Fibroblast of lung (primary cell): ENCODE data around the gene PLEKHA8. TPM values are rescaled to one million over a fixed set of nuclear protein-coding genes. Genes with fewer than 3 reads are reported as not detected.

Experiments
- DNase-seq, 2 donors: peaks; one replicate each; pipeline versions ENCODE4 v3.0.0 to v3.0.0-alpha.2; 2010; ENCODE audit warnings: low read depth in 2 of 2
- H2AFZ ChIP-seq: 2 replicates; pipeline ENCODE4 v1.5.1; 2012; ENCODE audit warnings: low read length, control low read depth, inconsistent platforms
- H3K27ac ChIP-seq: 2 replicates; pipeline ENCODE4 v1.5.1; 2011; ENCODE audit warnings: low read length, control low read depth; ENCODE audit not compliant: insufficient read depth
- H3K27me3 ChIP-seq: 2 replicates; pipeline ENCODE4 v1.5.1; 2011; ENCODE audit warnings: mild to moderate bottlenecking, low read length; ENCODE audit not compliant: control insufficient read depth, insufficient read depth
- H3K36me3 ChIP-seq: 2 replicates; pipeline ENCODE4 v1.5.1; 2011; ENCODE audit warnings: low read length; ENCODE audit not compliant: control insufficient read depth, insufficient read depth
- H3K4me1 ChIP-seq: 2 replicates; pipeline ENCODE4 v1.5.1; 2011; ENCODE audit warnings: low read length; ENCODE audit not compliant: control insufficient read depth, insufficient read depth; ENCODE audit errors: extremely low read depth
- H3K4me2 ChIP-seq: 2 replicates; pipeline ENCODE4 v1.5.1; 2011; ENCODE audit warnings: low read length, control low read depth; ENCODE audit not compliant: insufficient read depth; ENCODE audit errors: extremely low read depth
- H3K4me3 ChIP-seq, 4 experiments: fragments of 200-600 bp in 1 of 4; sonication (generic) in 1 of 4; replicated peaks in 1 of 4; 2 replicates each; pipeline ENCODE4 v1.5.1; 2011 to 2016; ENCODE audit warnings: low read length in 4 of 4, low read depth in 3 of 4, mild to moderate bottlenecking in 3 of 4, control low read depth in 2 of 4, inconsistent platforms in 1 of 4, mixed read lengths in 1 of 4; ENCODE audit not compliant: insufficient read depth in 1 of 4; ENCODE audit errors: control extremely low read depth in 1 of 4
- H3K79me2 ChIP-seq: 2 replicates; pipeline ENCODE4 v1.5.1; 2012; ENCODE audit warnings: mild to moderate bottlenecking, low read length, inconsistent platforms; ENCODE audit not compliant: control insufficient read depth, insufficient read depth
- H3K9ac ChIP-seq: 2 replicates; pipeline ENCODE4 v1.5.1; 2011; ENCODE audit warnings: mild to moderate bottlenecking, low read length, control low read depth; ENCODE audit not compliant: insufficient read depth
- H3K9me3 ChIP-seq: 2 replicates; pipeline ENCODE4 v1.5.1; 2012; ENCODE audit warnings: low read depth, low read length; ENCODE audit not compliant: control insufficient read depth, insufficient read depth
- H4K20me1 ChIP-seq: 2 replicates; pipeline ENCODE4 v1.5.1; 2011; ENCODE audit warnings: low read length; ENCODE audit not compliant: control insufficient read depth, insufficient read depth; ENCODE audit errors: extremely low read depth
- CTCF ChIP-seq, 2 donors: IDR thresholded peaks in 1 of 2; conservative IDR thresholded peaks in 1 of 2; 1 replicate in 1 of 2; 2 replicates in 1 of 2; pipeline ENCODE4 v1.5.1; 2011 to 2012; ENCODE audit warnings: low read length in 2 of 2, control low read depth in 1 of 2, inconsistent platforms in 1 of 2, low read depth in 1 of 2, mild to moderate bottlenecking in 1 of 2
- EZH2 ChIP-seq: IDR thresholded peaks from 2 replicates; pipeline ENCODE4 v1.5.1; 2012; ENCODE audit warnings: low read length, control low read depth, mild to moderate bottlenecking; ENCODE audit errors: missing control alignments
- polyA plus RNA-seq, 2 donors: library from polyadenylated mRNA; depleted of rRNA in 1 of 2; stranded (reverse) in 1 of 2; unstranded in 1 of 2; fragments of >200 nt; gene quantifications; 2 replicates each; pipeline ENCODE4 v1.2.1, GENCODE V29; 2011 to 2012; ENCODE audit warnings: missing spikeins in 1 of 2
- total RNA-seq: library from RNA; depleted of rRNA; stranded (reverse); fragments of >200 nt; gene quantifications from 2 replicates; pipeline ENCODE4 v1.2.1, GENCODE V29; 2014

The PLEKHA8 gene
- total and polyA plus RNA-seq, 2 donors (not counting 1 experiment from before 2014, with no cell fraction given) = 9.5 to 15.5 TPM

- Histone ChIP-seq H3K4me3 (peak overlapping the region; percentile 84 to 97 (median 85)), H3K36me3 (no peaks in the 10 kb centered on the region), H2AFZ (peak overlapping the region; percentile 79), H3K79me2 (peaks cover 37% of the 10 kb centered on the region), H3K4me2 (peak overlapping the region; percentile 89), H4K20me1 (no peaks in the 10 kb centered on the region), H3K27me3 (no peaks in the 10 kb centered on the region), H3K4me1 (peaks cover 14% of the 10 kb centered on the region), H3K9ac (peak overlapping the region; percentile 69), H3K9me3 (no peaks in the 10 kb centered on the region), H3K27ac (peak overlapping the region; percentile 53)
- peak; percentile 32 to 47 for DNase-seq
- no peak for TF ChIP-seq EZH2
- TF ChIP-seq CTCF (conservative IDR thresholded peaks at IDR 0.05 in 1 of 2, IDR thresholded peaks at IDR 0.05 in 1 of 2; ENCODE audit: low read depth in 1 of 2, low read length in 2 of 2) = peak in 1 of 2 donors; percentile 7
These were observed 780 bp downstream of the PLEKHA8 start for GRCh38 chr7:30028749-30029635.

GRCh38 chr7:30029696-30030095 lies 1.5 kb downstream of the PLEKHA8 start:
- peak in 1 of 2 donors; percentile 21 for DNase-seq
- Histone ChIP-seq H3K4me1 (peaks cover 14% of the 10 kb centered on the region), H3K36me3 (no peaks in the 10 kb centered on the region), H3K4me2 (peak overlapping the region; percentile 89), H3K9me3 (no peaks in the 10 kb centered on the region), H3K27me3 (no peaks in the 10 kb centered on the region), H4K20me1 (no peaks in the 10 kb centered on the region), H3K4me3 (peak overlapping the region; percentile 84 to 97 (median 85)), H3K27ac (no peak overlapping the region), H3K79me2 (peaks cover 37% of the 10 kb centered on the region), H2AFZ (no peak overlapping the region), H3K9ac (no peak overlapping the region)
- no peak for TF ChIP-seq CTCF (conservative IDR thresholded peaks at IDR 0.05 in 1 of 2, IDR thresholded peaks at IDR 0.05 in 1 of 2; ENCODE audit: low read depth in 1 of 2, low read length in 2 of 2)
- TF ChIP-seq EZH2 = no peak

GRCh38 chr7:30032310-30033125 lies 4.3 kb downstream of the PLEKHA8 start:
- Histone ChIP-seq H3K4me2 (no peak overlapping the region), H3K27me3 (no peaks in the 10 kb centered on the region), H3K4me1 (peaks cover 14% of the 10 kb centered on the region), H4K20me1 (no peaks in the 10 kb centered on the region), H2AFZ (no peak overlapping the region), H3K36me3 (no peaks in the 10 kb centered on the region), H3K9ac (no peak overlapping the region), H3K79me2 (peaks cover 29% of the 10 kb centered on the region), H3K9me3 (no peaks in the 10 kb centered on the region), H3K27ac (no peak overlapping the region), H3K4me3 (no peak overlapping the region)
- TF ChIP-seq CTCF (conservative IDR thresholded peaks at IDR 0.05 in 1 of 2, IDR thresholded peaks at IDR 0.05 in 1 of 2; ENCODE audit: low read depth in 1 of 2, low read length in 2 of 2) (no peak), EZH2 (no peak)
- peak; percentile 60 to 71 for DNase-seq
